ENCODE results near the gene PHF2.

GRCh38 chr9:93684161-93684765 lies 107.9 kb downstream of the PHF2 start:
- TF ChIP-seq EZH2 (IDR thresholded peaks at IDR 0.05; ENCODE audit: low read depth, low read length, severe bottlenecking) (no peak), GABPA (IDR thresholded peaks at IDR 0.05; ENCODE audit: borderline replicate concordance, insufficient read depth, low read length) (no peak), POLR2AphosphoS5 (IDR thresholded peaks at IDR 0.05; ENCODE audit: low read depth, low read length) (no peak), RNF2 (IDR thresholded peaks at IDR 0.05; ENCODE audit: borderline replicate concordance, low read depth, low read length, missing control alignments, poor library complexity, severe bottlenecking) (no peak), BRCA1 (IDR thresholded peaks at IDR 0.05; ENCODE audit: low read depth, low read length) (no peak), RFX5 (IDR thresholded peaks at IDR 0.05; ENCODE audit: borderline replicate concordance, low read depth, low read length) (no peak), CHD2 (IDR thresholded peaks at IDR 0.05; ENCODE audit: low read length) (no peak), EP300 (IDR thresholded peaks at IDR 0.05; ENCODE audit: borderline replicate concordance in 1 of 2, low read depth in 2 of 2, low read length in 2 of 2) (no peak), POLR2A (IDR thresholded peaks at IDR 0.05; ENCODE audit: control extremely low read depth in 1 of 2, low read depth in 2 of 2, low read length in 2 of 2) (no peak), SP1 (IDR thresholded peaks at IDR 0.05; ENCODE audit: low read depth, low read length) (no peak), SUZ12 (IDR thresholded peaks at IDR 0.05; ENCODE audit: low read length) (no peak)
- TF ChIP-seq, protein P1, sequence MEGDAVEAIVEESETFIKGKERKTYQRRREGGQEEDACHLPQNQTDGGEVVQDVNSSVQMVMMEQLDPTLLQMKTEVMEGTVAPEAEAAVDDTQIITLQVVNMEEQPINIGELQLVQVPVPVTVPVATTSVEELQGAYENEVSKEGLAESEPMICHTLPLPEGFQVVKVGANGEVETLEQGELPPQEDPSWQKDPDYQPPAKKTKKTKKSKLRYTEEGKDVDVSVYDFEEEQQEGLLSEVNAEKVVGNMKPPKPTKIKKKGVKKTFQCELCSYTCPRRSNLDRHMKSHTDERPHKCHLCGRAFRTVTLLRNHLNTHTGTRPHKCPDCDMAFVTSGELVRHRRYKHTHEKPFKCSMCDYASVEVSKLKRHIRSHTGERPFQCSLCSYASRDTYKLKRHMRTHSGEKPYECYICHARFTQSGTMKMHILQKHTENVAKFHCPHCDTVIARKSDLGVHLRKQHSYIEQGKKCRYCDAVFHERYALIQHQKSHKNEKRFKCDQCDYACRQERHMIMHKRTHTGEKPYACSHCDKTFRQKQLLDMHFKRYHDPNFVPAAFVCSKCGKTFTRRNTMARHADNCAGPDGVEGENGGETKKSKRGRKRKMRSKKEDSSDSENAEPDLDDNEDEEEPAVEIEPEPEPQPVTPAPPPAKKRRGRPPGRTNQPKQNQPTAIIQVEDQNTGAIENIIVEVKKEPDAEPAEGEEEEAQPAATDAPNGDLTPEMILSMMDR (IDR thresholded peaks at IDR 0.05; ENCODE audit: control extremely low read depth in 1 of 3, insufficient read depth in 1 of 3, low read depth in 1 of 3, low read length in 3 of 3), result no peak

Data from H1 (cell line).